Measurements from ENCODE around the gene SLC27A4. TPM values are rescaled to one million over a fixed set of nuclear protein-coding genes. Genes with fewer than 3 reads are reported as not detected.

The SLC27A4 gene
- total RNA-seq, 4 donors from 2014 or later, result 10.9 to 30.4 (median 26.1) TPM

- Histone ChIP-seq H3K4me3 (no peak overlapping the region), H3K27ac (no peak overlapping the region), H3K4me1 (peaks cover 0 to 5% of the 10 kb centered on the region in 2 donors), H3K27me3 (no peaks in the 10 kb centered on the region), H3K9me3 (no peaks in the 10 kb centered on the region), H3K36me3 (peaks cover 0 to 25% of the 10 kb centered on the region in 2 donors)
- intact Hi-C loops (cut with DNase I; ENCODE audit: low total_unique reads), result no loop called here
- no peak for DNase-seq
- ATAC-seq, result no peak
- in situ Hi-C loops (cut with MboI; ENCODE audit: low sequenced_read_pairs in 4 of 4), result no loop called here
- TF ChIP-seq POLR2A (IDR thresholded peaks at IDR 0.05) (no peak), CTCF (IDR thresholded peaks at IDR 0.05 in 4 of 5, conservative IDR thresholded peaks at IDR 0.05 in 1 of 5) (no peak)
Measured at GRCh38 chr9:128391956-128392301, 51.6 kb downstream of the SLC27A4 start.

- peaks cover 0 to 5% of the 10 kb centered on the region in 2 donors for H3K4me1 ChIP-seq
- TF ChIP-seq POLR2A (IDR thresholded peaks at IDR 0.05) (no peak), CTCF (IDR thresholded peaks at IDR 0.05 in 4 of 5, conservative IDR thresholded peaks at IDR 0.05 in 1 of 5) (no peak)
- intact Hi-C loops (cut with DNase I; ENCODE audit: low total_unique reads), result no loop called here
- no peaks in the 10 kb centered on the region for H3K9me3 ChIP-seq
- H3K27me3 ChIP-seq, result no peaks in the 10 kb centered on the region
- H3K36me3 ChIP-seq, result peaks cover 0 to 21% of the 10 kb centered on the region in 2 donors
- no peak overlapping the region for H3K4me3 ChIP-seq
- DNase-seq (no peak), ATAC-seq (no peak)
- no peak overlapping the region for H3K27ac ChIP-seq
- in situ Hi-C loops (cut with MboI; ENCODE audit: low sequenced_read_pairs in 4 of 4), result no loop called here
Measured at GRCh38 chr9:128392302-128393144, 52.2 kb downstream of the SLC27A4 start.

- Histone ChIP-seq H3K36me3 (peaks cover 0 to 13% of the 10 kb centered on the region in 2 donors), H3K27me3 (peaks cover 0 to 2% (median 0%) of the 10 kb centered on the region in 3 donors), H3K4me1 (peaks cover 0 to 5% of the 10 kb centered on the region in 2 donors), H3K4me3 (no peak overlapping the region), H3K9me3 (no peaks in the 10 kb centered on the region), H3K27ac (no peak overlapping the region)
- DNase-seq, result no peak
- intact Hi-C loops (cut with DNase I; ENCODE audit: low total_unique reads), result no loop called here
- ATAC-seq, result no peak
- no peak for TF ChIP-seq CTCF (IDR thresholded peaks at IDR 0.05 in 4 of 5, conservative IDR thresholded peaks at IDR 0.05 in 1 of 5)
- TF ChIP-seq POLR2A (IDR thresholded peaks at IDR 0.05), result no peak
- in situ Hi-C loops (cut with MboI; ENCODE audit: low sequenced_read_pairs in 4 of 4), result no loop called here
Measured at GRCh38 chr9:128393145-128393775, 52.9 kb downstream of the SLC27A4 start.

- Histone ChIP-seq H3K9me3 (no peaks in the 10 kb centered on the region), H3K36me3 (peaks cover 0 to 6% of the 10 kb centered on the region in 2 donors), H3K27ac (no peak overlapping the region), H3K4me3 (no peak overlapping the region), H3K4me1 (peaks cover 0 to 5% of the 10 kb centered on the region in 2 donors), H3K27me3 (peaks cover 0 to 3% (median 0%) of the 10 kb centered on the region in 3 donors)
- in situ Hi-C loops (cut with MboI; ENCODE audit: low sequenced_read_pairs in 4 of 4), result no loop called here
- no peak for ATAC-seq
- no peak for DNase-seq
- TF ChIP-seq POLR2A (IDR thresholded peaks at IDR 0.05) (no peak), CTCF (IDR thresholded peaks at IDR 0.05 in 4 of 5, conservative IDR thresholded peaks at IDR 0.05 in 1 of 5) (no peak)
- intact Hi-C loops (cut with DNase I; ENCODE audit: low total_unique reads), result no loop called here
Measured at GRCh38 chr9:128393970-128394369, 53.6 kb downstream of the SLC27A4 start.

Data from gastrocnemius medialis (tissue), 4 donors.